NCI-H1930 (cell line): Measurements from ENCODE around the gene CBFA2T3.

Experiments
- DNase-seq, 2 experiments: peaks; one replicate each; lab custom pipeline; 2025; lab: John Stamatoyannopoulos, UW

Gene CBFA2T3

GRCh38 chr16:88840600-88841215 lies 136.3 kb downstream of the CBFA2T3 start:
- no peak for DNase-seq

- no peak for DNase-seq
Measured at GRCh38 chr16:88839745-88840599, 137.0 kb downstream of the CBFA2T3 start.

DNA sequence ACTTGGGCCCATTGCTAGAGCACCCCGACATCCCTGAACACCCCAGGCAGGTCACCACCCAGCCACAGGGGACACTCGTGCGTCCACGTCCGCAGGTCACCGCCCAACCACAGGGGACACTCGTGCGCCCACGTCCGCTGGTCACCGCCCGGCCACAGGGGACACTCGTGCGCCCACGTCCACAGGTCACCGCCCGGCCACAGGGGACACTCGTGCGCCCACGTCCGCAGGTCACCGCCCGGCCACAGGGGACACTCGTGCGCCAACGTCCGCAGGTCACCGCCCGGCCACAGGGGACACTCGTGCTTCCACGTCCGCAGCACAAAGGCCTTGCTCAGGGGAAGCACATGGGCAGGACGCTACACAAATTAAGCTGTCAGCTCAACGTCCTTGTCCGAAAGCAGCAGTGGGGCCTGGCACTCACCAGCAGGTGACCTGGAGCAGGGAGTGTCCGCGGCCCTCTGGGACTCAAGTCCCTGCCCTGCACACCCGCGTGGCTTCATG lies 137.9 kb downstream of the CBFA2T3 start:
- DNase-seq, result no peak

DNA sequence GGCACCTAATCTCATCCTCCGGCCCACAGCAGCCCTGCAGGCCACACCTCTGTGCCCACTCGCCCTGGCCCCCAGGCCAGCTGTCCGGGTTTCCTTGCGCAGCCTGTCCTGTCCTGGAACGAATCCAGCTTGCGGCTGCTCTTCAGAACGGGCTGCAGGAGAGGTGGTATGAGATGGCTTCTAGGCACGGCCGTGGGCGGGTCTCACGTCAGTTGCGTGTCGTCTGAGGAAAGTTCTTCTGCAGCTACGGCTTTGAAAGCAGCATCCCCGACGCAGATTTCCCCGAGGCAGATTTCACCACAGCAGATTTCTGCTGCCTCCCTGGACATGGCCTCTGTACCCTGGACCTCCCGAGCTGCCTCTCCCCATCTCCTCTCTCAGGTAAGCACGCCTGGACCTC lies 138.4 kb downstream of the CBFA2T3 start:
- no peak for DNase-seq

DNA sequence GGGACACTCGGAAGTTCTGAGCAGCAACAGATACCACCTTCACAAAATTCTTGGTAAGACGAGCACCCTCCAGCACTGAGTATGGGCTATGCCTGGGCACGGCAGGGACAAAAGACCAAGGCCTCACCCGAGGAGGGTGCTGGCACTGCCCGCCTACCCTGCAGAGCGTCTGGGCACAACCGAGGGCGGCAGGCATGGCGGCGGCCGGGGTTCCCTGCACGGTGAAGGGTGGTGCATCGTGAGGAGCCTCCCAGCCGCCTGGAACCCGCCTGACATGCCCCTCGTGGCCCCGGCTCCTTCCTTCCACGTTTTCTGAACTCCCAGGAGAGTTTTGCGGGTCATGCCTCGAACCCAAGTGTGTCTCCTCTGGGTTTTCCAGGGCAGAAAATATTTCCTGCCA lies 139.2 kb downstream of the CBFA2T3 start:
- DNase-seq, result no peak

- no peak for DNase-seq
Measured at GRCh38 chr16:88836791-88837190, 140.2 kb downstream of the CBFA2T3 start.

DNA sequence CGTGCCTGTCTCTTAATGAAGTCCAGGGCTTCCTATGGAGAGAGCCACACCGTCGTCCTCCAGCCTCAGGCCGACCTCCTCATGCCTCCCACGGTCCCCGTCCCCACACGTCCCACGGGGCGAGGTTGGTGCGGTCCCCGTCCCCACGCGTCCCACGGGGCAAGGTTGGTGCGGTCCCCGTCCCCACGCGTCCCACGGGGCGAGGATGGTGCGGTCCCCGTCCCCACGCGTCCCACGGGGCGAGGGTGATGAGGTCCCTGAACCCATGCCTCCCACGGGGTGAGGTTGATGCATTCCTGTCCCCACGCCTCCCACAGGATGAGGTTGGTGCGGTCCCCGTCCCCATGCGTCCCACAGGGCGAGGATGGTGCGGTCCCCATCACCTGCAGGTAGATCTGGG lies 141.2 kb downstream of the CBFA2T3 start:
- DNase-seq, result no peak

- DNase-seq, result no peak
Measured at GRCh38 chr16:88835383-88835782, 141.6 kb downstream of the CBFA2T3 start.

GRCh38 chr16:88834670-88835069 lies 142.3 kb downstream of the CBFA2T3 start:
- DNase-seq, result no peak

GRCh38 chr16:88833086-88833485 lies 143.9 kb downstream of the CBFA2T3 start:
- DNase-seq, result no peak

DNA sequence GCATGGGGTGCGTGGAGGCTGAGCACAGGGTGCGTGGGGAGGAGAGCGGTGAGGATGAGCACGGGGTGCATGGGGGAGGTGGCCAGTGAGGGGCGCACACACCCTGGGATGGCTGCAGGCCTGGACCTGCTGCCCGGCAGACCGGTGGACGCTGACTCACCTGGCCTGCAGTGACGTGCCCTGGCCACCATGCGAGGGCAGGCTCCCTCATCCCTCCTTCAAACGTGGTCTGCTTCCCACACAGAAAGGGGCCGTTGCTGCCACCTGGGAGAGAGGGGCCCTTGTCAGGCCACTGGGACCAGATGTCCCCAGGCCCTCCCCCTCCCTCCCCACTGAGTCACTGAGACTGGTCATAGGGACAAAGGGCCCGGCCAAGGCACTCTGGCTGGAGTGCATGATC lies 145.2 kb downstream of the CBFA2T3 start:
- DNase-seq, result no peak

DNA sequence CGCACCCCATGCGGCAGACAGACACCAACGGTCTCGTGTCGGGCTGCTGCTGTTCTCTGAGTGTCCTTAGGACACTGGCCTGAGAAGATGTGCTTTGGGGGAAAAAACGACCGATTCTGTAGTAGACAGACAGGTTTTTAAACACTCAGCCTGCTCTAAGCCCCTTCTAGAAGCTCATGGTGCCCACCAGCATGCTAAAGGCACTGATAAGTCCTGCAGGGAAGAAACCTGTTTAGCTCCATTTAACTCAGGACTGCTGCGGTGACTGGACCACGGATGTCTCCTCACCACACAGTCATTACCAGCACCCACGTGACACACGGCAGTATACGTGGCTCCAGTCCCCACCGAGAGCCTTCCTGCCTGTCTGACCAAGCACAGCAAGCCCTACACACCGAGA lies 146.2 kb downstream of the CBFA2T3 start:
- DNase-seq, result no peak

DNA sequence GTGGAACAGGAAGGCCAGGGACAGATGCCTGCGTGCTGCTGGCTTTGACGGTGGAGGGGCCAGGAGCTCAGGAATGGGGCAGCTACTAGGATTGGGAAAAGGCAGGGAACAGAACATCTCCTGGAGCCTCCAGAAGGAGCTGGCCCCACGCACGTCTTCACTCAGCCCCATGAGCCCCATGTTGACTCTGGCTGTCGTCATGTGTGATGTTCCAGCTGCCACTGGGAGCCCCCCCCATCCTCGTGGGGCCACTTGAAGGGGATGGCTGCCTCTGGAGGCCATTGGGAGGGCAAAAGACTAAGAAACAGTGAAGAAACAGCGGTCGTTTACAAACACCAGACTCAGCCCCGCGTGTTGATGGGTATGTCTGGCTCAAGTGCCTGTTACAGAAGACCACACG lies 146.7 kb downstream of the CBFA2T3 start:
- DNase-seq, result no peak

GRCh38 chr16:88828711-88829110 lies 148.3 kb downstream of the CBFA2T3 start:
- no peak for DNase-seq

GRCh38 chr16:88827727-88828126 lies 149.3 kb downstream of the CBFA2T3 start:
- DNase-seq, result no peak

- no peak for DNase-seq
Measured at GRCh38 chr16:88826070-88826840, 150.8 kb downstream of the CBFA2T3 start.

- DNase-seq, result no peak
Measured at GRCh38 chr16:88825146-88825545, 151.9 kb downstream of the CBFA2T3 start.
